Activated T-cell treated with anti-CD3 and anti-CD28 coated beads, Interleukin-2, amount 50 U/mL, for 4 hours (primary cell): ENCODE data around the gene RAPGEF4. TPM values are rescaled to one million over a fixed set of nuclear protein-coding genes. Genes with fewer than 3 reads are reported as not detected.
A peak's percentile ranks its signal among the peaks of the same experiment; 100 is the strongest.

Experiments
- ATAC-seq, 2 donors: fragments of 200-7000 bp; cut with Tn5 transposase; one replicate each; pipeline ENCODE4 v1.10.0; 2021
- DNase-seq: peaks from one replicate; pipeline ENCODE4 v3.0.0-alpha.2; 2020
- H3K27me3 Mint-ChIP-seq: one replicate; pipeline ENCODE4 v1.8.0; 2021; ENCODE audit warnings: low read depth, mixed read lengths
- H3K36me3 Mint-ChIP-seq: one replicate; pipeline ENCODE4 v1.8.0; 2022; ENCODE audit warnings: mixed read lengths; ENCODE audit not compliant: insufficient read depth
- H3K4me1 Mint-ChIP-seq: one replicate; pipeline ENCODE4 v1.8.0; 2021; ENCODE audit warnings: low read depth, mixed read lengths
- H3K4me3 Mint-ChIP-seq: one replicate; pipeline ENCODE4 v1.8.0; 2021; ENCODE audit warnings: mild to moderate bottlenecking, moderate library complexity, mixed read lengths
- H3K9me3 Mint-ChIP-seq: one replicate; pipeline ENCODE4 v1.8.0; 2021; ENCODE audit warnings: mixed read lengths
- total RNA-seq, 3 donors: library from RNA; stranded (reverse); gene quantifications; one replicate each; pipeline ENCODE4 v1.2.1, GENCODE V29; 2021

The RAPGEF4 gene
- total RNA-seq, 3 donors from 2014 or later = 0.20 to 0.47 (median 0.33) TPM

GRCh38 chr2:173050684-173051083, 315.0 kb downstream of the RAPGEF4 start:
- no peak for ATAC-seq
- Mint-ChIP-seq H3K4me3 (no peak overlapping the region), H3K4me1 (peaks cover 9% of the 10 kb centered on the region), H3K36me3 (no peaks in the 10 kb centered on the region), H3K9me3 (no peaks in the 10 kb centered on the region), H3K27me3 (peaks cover 12% of the 10 kb centered on the region)
- DNase-seq = no peak

- H3K4me3 Mint-ChIP-seq = no peak overlapping the region
- H3K9me3 Mint-ChIP-seq = no peaks in the 10 kb centered on the region
- H3K27me3 Mint-ChIP-seq = peaks cover 17% of the 10 kb centered on the region
- H3K36me3 Mint-ChIP-seq = no peaks in the 10 kb centered on the region
- ATAC-seq (no peak), DNase-seq (no peak)
- peaks cover 9% of the 10 kb centered on the region for H3K4me1 Mint-ChIP-seq
Measured at GRCh38 chr2:173051463-173052215, 316.0 kb downstream of the RAPGEF4 start.

DNA sequence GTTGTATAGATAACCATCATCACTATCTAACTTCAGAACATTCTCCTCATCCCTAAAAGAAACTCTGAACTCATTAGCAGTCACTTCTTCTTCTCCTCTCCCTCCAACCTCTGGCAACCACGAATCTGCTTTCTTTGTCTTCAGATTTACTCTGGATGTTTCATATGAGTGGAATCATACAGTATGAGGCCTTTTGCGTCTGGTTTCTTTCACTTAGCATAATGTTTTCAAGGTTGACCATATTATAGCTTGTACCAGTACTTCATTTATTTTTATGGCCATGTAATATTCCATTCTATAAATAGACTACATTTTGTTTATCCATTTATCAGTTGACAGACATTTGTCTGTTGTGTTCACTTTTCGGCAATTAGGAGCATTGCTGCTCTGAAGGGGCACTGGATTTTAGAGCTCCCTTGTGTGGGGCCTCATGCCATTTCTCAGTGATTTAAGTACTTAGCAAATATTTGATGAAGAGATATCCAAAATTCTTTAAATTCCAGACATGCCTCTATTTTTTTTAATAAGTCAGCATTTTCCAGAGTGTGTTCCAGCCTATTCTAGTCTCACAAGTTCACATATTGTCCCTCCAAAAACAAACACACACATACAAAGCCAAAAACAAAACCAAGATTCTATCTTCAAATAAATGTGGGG, 317.5 kb downstream of the RAPGEF4 start:
- Mint-ChIP-seq H3K27me3 (peaks cover 18% of the 10 kb centered on the region), H3K4me3 (no peak overlapping the region), H3K9me3 (no peaks in the 10 kb centered on the region), H3K4me1 (peaks cover 9% of the 10 kb centered on the region), H3K36me3 (no peaks in the 10 kb centered on the region)
- no peak for DNase-seq
- ATAC-seq = no peak

DNA sequence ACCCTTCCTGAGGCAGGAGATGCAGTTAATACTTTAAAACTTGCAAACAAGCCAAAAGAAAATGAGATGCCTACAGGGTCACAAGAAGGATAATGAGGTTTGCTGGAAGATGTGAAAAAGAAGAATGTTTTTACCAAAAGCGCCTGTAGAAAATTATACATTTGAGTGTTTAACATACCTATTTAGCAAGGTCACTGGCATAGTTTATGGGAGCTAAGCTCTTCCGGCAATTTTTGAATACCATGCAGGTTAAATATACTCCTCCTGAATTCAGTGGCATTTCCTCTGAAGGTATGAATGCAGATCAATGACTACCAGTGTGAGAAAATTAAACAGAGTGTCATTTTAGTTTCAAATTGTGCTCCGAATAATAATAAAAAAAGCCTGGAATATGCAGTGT, 318.8 kb downstream of the RAPGEF4 start:
- ATAC-seq (no peak), DNase-seq (no peak)
- Mint-ChIP-seq H3K9me3 (no peaks in the 10 kb centered on the region), H3K4me1 (peaks cover 3% of the 10 kb centered on the region), H3K4me3 (no peak overlapping the region), H3K36me3 (no peaks in the 10 kb centered on the region), H3K27me3 (peaks cover 17% of the 10 kb centered on the region)

- no peaks in the 10 kb centered on the region for H3K9me3 Mint-ChIP-seq
- DNase-seq = no peak
- no peaks in the 10 kb centered on the region for H3K36me3 Mint-ChIP-seq
- ATAC-seq = no peak
- H3K4me1 Mint-ChIP-seq = no peaks in the 10 kb centered on the region
- H3K4me3 Mint-ChIP-seq = no peak overlapping the region
- H3K27me3 Mint-ChIP-seq = peaks cover 13% of the 10 kb centered on the region
Measured at GRCh38 chr2:173056705-173057364, 321.2 kb downstream of the RAPGEF4 start.

- no peak for ATAC-seq
- no peaks in the 10 kb centered on the region for H3K36me3 Mint-ChIP-seq
Measured at GRCh38 chr2:173058097-173058496, 322.5 kb downstream of the RAPGEF4 start.

GRCh38 chr2:173058673-173059072, 323.0 kb downstream of the RAPGEF4 start:
- H3K4me1 Mint-ChIP-seq = no peaks in the 10 kb centered on the region
- ATAC-seq (no peak), DNase-seq (no peak)
- H3K9me3 Mint-ChIP-seq = no peaks in the 10 kb centered on the region
- no peaks in the 10 kb centered on the region for H3K36me3 Mint-ChIP-seq
- no peak overlapping the region for H3K4me3 Mint-ChIP-seq
- peaks cover 12% of the 10 kb centered on the region for H3K27me3 Mint-ChIP-seq

More at GRCh38 chr2:173058097-173058496, 322.5 kb downstream of the RAPGEF4 start:
- H3K4me3 Mint-ChIP-seq = no peak overlapping the region
- no peaks in the 10 kb centered on the region for H3K9me3 Mint-ChIP-seq
- no peaks in the 10 kb centered on the region for H3K4me1 Mint-ChIP-seq
- no peak for DNase-seq
- peaks cover 15% of the 10 kb centered on the region for H3K27me3 Mint-ChIP-seq

GRCh38 chr2:173059292-173059691, 323.6 kb downstream of the RAPGEF4 start:
- ATAC-seq (no peak), DNase-seq (no peak)
- no peak overlapping the region for H3K4me3 Mint-ChIP-seq
- peaks cover 12% of the 10 kb centered on the region for H3K27me3 Mint-ChIP-seq
- H3K36me3 Mint-ChIP-seq = no peaks in the 10 kb centered on the region
- no peaks in the 10 kb centered on the region for H3K9me3 Mint-ChIP-seq
- H3K4me1 Mint-ChIP-seq = no peaks in the 10 kb centered on the region

DNA sequence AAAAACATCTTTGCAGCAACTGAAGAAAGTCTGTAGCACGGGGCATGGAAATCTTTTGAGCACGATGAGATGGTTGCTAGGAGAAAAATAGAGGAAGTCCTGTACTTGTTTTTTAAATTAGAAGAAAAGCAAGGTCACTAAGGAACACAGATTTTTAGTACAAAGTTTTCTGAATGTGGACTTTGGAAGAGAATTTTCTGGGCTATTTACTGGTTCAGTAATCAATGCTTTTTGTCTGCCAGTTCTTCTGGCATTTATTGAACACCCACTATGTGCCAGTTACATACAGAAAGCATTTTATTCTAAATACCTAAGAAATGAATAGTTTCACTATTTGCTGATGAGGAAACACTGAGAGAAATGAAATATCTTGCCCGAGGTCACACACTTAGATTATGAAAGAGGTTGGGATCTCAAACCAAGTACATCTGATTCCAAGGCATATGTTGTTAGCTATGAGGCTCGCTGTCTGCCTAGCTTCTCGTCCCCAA, 324.4 kb downstream of the RAPGEF4 start:
- Mint-ChIP-seq H3K27me3 (peaks cover 10% of the 10 kb centered on the region), H3K9me3 (no peaks in the 10 kb centered on the region), H3K36me3 (no peaks in the 10 kb centered on the region), H3K4me3 (no peak overlapping the region), H3K4me1 (no peaks in the 10 kb centered on the region)
- ATAC-seq = no peak
- DNase-seq = no peak

DNA sequence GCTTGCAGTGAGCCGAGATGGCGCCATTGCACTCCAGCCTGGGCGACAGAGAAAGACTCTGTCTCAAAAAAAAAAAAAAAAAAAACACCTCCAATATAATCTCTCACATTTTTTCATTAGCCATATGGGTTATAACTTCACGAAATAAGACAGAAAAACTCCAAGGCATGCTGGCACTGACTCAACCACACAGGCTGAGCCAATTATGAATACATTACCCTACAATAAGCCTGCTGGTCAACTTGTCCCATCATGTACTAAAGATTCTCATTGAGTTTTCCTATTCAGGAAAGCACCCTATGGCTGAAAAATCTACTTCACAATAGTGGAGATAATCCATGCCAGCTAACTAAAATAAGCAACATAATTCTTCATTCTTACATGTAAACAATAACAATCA, 327.2 kb downstream of the RAPGEF4 start:
- H3K9me3 Mint-ChIP-seq = no peaks in the 10 kb centered on the region
- peaks cover 9% of the 10 kb centered on the region for H3K27me3 Mint-ChIP-seq
- ATAC-seq (no peak), DNase-seq (no peak)
- H3K36me3 Mint-ChIP-seq = no peaks in the 10 kb centered on the region
- no peak overlapping the region for H3K4me3 Mint-ChIP-seq
- no peaks in the 10 kb centered on the region for H3K4me1 Mint-ChIP-seq

DNA sequence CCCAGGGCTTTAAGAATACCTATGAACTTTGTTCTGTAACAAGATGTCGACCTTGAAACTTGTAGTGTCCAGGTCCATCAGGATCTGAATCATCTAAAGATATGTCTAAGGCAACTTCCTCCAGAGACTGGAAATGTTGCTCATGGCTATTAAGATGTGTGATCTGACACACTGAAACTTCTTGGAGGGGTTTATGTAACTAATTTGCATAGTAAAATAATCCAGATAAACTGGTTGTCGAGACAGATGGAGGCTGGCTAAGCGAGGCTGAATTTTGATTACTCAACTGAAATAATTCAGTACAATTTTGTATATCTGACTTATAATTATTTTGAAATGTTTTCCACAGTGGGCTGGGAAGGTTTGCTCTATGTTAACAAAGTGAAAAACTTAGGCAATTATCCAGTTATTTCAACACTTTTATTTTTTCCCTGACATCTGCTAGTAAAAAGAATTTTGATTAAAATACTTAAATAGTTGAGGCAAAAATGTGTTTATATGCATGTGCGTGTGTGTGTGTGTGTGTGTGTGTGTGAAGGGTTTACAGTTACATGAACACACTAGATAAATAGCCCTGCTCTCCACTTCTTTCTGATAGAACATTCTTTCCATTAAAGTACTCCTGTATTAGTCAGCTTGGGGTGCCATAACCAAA, 328.6 kb downstream of the RAPGEF4 start:
- no peaks in the 10 kb centered on the region for H3K36me3 Mint-ChIP-seq
- no peak overlapping the region for H3K4me3 Mint-ChIP-seq
- DNase-seq = no peak
- ATAC-seq = no peak
- peaks cover 9% of the 10 kb centered on the region for H3K27me3 Mint-ChIP-seq
- H3K4me1 Mint-ChIP-seq = no peaks in the 10 kb centered on the region
- H3K9me3 Mint-ChIP-seq = no peaks in the 10 kb centered on the region

DNA sequence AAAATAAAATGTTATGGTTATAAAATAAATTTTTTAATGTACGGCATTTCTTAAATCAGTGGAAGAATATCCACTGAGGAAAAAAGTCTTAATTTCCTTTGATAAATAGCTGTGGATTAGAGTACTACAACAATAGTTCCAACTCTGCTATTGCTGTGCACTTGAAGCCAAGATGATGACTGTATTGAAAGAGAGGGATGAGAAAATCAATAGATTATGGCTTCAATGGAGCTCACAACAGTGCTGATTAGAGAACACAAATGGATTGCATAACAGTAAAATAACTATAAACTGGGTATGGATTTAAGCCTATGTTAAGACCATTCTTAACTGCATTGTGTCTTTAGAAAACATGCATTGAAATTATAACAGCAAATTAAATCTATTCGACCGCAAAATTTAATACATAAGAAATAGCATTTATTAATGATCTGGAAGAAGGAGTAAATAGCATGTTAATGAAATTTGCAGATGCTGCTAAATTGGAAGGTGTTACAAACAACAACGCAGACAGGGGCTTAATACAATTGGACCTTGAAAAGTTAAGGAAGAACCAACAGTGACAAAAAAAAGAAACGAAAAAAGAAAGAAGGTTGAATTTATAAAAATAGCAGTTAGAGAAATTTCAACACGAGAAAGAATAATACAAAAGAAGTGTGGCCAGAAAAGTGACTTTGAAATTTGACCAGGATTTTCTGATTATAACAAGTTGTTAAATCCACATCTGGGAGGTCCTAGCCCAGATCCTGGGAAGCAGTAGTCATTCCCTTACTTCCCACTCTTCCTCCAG, 331.4 kb downstream of the RAPGEF4 start:
- H3K9me3 Mint-ChIP-seq = no peaks in the 10 kb centered on the region
- no peak for ATAC-seq
- peaks cover 14% of the 10 kb centered on the region for H3K27me3 Mint-ChIP-seq
- no peak overlapping the region for H3K4me3 Mint-ChIP-seq
- DNase-seq = no peak
- H3K36me3 Mint-ChIP-seq = no peaks in the 10 kb centered on the region
- H3K4me1 Mint-ChIP-seq = no peaks in the 10 kb centered on the region

GRCh38 chr2:173075056-173075780, 339.6 kb downstream of the RAPGEF4 start:
- Mint-ChIP-seq H3K4me3 (peak overlapping the region; percentile 69), H3K36me3 (no peaks in the 10 kb centered on the region), H3K27me3 (peaks cover 37% of the 10 kb centered on the region), H3K9me3 (no peaks in the 10 kb centered on the region), H3K4me1 (peaks cover 12% of the 10 kb centered on the region)
- DNase-seq = no peak
- ATAC-seq = no peak
